ENCODE results near the gene WTIP.
"Not testable (repeated sequence)": the region's sequence is repeated elsewhere in the genome, so short reads cannot be mapped to it uniquely, and the experiment has no call there.

Gene WTIP

GRCh38 chr19:34505321-34506025 lies 23.9 kb downstream of the WTIP start:
- no peak for TF ChIP-seq CTCF (IDR thresholded peaks at IDR 0.05; ENCODE audit: control insufficient read depth, extremely low read depth, insufficient read depth)
- no peak for DNase-seq (ENCODE audit: low read depth)
- H3K4me3 ChIP-seq (ENCODE audit: low read depth, low read length) = no peak overlapping the region

GRCh38 chr19:34506026-34506370 lies 24.4 kb downstream of the WTIP start:
- H3K4me3 ChIP-seq (ENCODE audit: low read depth, low read length) = no peak overlapping the region
- no peak for TF ChIP-seq CTCF (IDR thresholded peaks at IDR 0.05; ENCODE audit: control insufficient read depth, extremely low read depth, insufficient read depth)
- DNase-seq (ENCODE audit: low read depth) = no peak

GRCh38 chr19:34507414-34508067 lies 26.0 kb downstream of the WTIP start:
- no peak overlapping the region for H3K4me3 ChIP-seq (ENCODE audit: low read depth, low read length)
- no peak for TF ChIP-seq CTCF (IDR thresholded peaks at IDR 0.05; ENCODE audit: control insufficient read depth, extremely low read depth, insufficient read depth)
- DNase-seq (ENCODE audit: low read depth) = no peak

- no peak for DNase-seq (ENCODE audit: low read depth)
- TF ChIP-seq CTCF (IDR thresholded peaks at IDR 0.05; ENCODE audit: control insufficient read depth, extremely low read depth, insufficient read depth) = no peak
- H3K4me3 ChIP-seq (ENCODE audit: low read depth, low read length) = no peak overlapping the region
These were observed 27.0 kb downstream of the WTIP start for GRCh38 chr19:34508540-34508939.

- not testable (repeated sequence) for DNase-seq (ENCODE audit: low read depth); H3K4me3 ChIP-seq (ENCODE audit: low read depth, low read length)
These were observed 29.3 kb downstream of the WTIP start for GRCh38 chr19:34510904-34511303.

GRCh38 chr19:34512254-34512822 lies 30.8 kb downstream of the WTIP start:
- DNase-seq (ENCODE audit: low read depth) = no peak
- H3K4me3 ChIP-seq (ENCODE audit: low read depth, low read length) = no peak overlapping the region
- no peak for TF ChIP-seq CTCF (IDR thresholded peaks at IDR 0.05; ENCODE audit: control insufficient read depth, extremely low read depth, insufficient read depth)

- no peak for DNase-seq (ENCODE audit: low read depth)
- TF ChIP-seq CTCF (IDR thresholded peaks at IDR 0.05; ENCODE audit: control insufficient read depth, extremely low read depth, insufficient read depth) = no peak
These were observed 32.2 kb downstream of the WTIP start for GRCh38 chr19:34513767-34514166.

More at GRCh38 chr19:34513767-34514166, 32.2 kb downstream of the WTIP start:
- no peak overlapping the region for H3K4me3 ChIP-seq (ENCODE audit: low read depth, low read length)

All from LNCaP clone FGC (cell line).